ENCODE data around the gene ENTPD8.

ENTPD8 gene

GRCh38 chr9:137436761-137437600 is 4.2 kb downstream of the ENTPD8 start:
- TF ChIP-seq CTCF (conservative IDR thresholded peaks at IDR 0.05; ENCODE audit: low read depth, low read length), result no peak
- H3K4me3 ChIP-seq (ENCODE audit: low read length), result no peak overlapping the region
- no peak for DNase-seq (ENCODE audit: low read depth)

DNA sequence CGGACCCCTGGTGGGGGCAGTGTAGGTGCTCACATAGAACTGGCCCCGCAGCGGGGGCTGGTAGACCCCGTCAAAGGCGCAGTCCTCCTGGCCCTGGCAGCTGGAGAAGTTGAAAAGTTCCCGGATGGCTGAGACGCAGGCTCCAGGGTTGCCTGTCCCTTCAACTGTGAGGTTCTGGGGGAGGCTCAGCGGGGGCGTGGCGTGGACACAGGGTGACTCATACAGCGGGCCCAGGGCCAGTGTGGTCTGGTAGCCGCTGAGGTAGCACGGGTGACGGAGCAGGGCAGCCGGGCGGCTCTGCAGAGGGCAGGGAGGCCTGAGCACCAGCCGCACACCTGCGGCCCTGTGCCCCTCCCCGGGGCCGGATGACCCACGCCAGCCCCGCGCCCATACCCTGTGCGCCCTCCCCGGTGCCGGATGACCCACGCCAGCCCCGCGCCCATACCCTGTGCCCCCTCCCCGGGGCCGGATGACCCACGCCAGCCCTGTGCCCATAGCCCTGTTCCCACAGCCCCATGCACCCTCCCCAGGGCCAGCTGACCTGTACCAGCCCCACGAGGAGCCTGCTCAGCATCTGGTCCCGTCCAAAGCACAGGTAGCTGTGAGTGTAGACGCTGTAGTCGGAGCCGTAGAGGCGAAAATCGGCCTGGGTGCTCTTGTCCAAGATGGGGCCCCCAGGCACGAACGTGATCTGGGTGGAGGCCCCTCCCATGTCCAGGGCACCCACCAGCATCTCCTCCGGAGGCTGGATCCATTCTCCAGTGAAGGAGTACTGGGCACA is 5.0 kb downstream of the ENTPD8 start:
- DNase-seq (ENCODE audit: low read depth), result peak; percentile 45
- H3K4me3 ChIP-seq (ENCODE audit: low read length), result no peak overlapping the region
- TF ChIP-seq CTCF (conservative IDR thresholded peaks at IDR 0.05; ENCODE audit: low read depth, low read length), result no peak

- TF ChIP-seq CTCF (conservative IDR thresholded peaks at IDR 0.05; ENCODE audit: low read depth, low read length), result no peak
- H3K4me3 ChIP-seq (ENCODE audit: low read length), result no peak overlapping the region
- no peak for DNase-seq (ENCODE audit: low read depth)
Observed at GRCh38 chr9:137435381-137435891, 5.7 kb downstream of the ENTPD8 start.

- no peak for DNase-seq (ENCODE audit: low read depth)
- no peak for TF ChIP-seq CTCF (conservative IDR thresholded peaks at IDR 0.05; ENCODE audit: low read depth, low read length)
- no peak overlapping the region for H3K4me3 ChIP-seq (ENCODE audit: low read length)
Observed at GRCh38 chr9:137434498-137435380, 6.4 kb downstream of the ENTPD8 start.

DNA sequence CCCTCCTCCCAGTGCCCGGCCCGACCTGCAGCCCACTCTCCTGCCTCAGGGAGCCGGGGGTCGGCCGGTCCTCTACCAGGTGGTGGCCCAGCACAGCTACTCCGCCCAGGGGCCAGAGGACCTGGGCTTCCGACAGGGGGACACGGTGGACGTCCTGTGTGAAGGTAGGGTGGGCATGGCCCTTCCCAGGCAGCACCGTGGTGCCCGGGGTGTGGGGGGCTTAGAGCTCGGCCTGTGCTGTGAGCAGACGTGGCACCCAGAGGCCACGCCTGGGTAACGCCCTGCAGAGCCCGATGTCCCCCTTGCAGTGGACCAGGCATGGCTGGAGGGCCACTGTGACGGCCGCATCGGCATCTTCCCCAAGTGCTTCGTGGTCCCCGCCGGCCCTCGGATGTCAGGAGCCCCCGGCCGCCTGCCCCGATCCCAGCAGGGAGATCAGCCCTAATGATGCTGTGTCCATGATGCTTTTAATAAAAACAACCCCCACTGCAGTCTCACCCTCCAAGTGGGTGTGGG is 7.2 kb downstream of the ENTPD8 start:
- no peak overlapping the region for H3K4me3 ChIP-seq (ENCODE audit: low read length)
- no peak for TF ChIP-seq CTCF (conservative IDR thresholded peaks at IDR 0.05; ENCODE audit: low read depth, low read length)
- DNase-seq (ENCODE audit: low read depth), result no peak

GRCh38 chr9:137433349-137433915 is 7.7 kb downstream of the ENTPD8 start:
- no peak for DNase-seq (ENCODE audit: low read depth)
- TF ChIP-seq CTCF (conservative IDR thresholded peaks at IDR 0.05; ENCODE audit: low read depth, low read length), result no peak
- H3K4me3 ChIP-seq (ENCODE audit: low read length), result no peak overlapping the region
